Transverse colon (tissue), 4 donors: ENCODE data around the gene ATP9A. TPM values are rescaled to one million over a fixed set of nuclear protein-coding genes. Genes with fewer than 3 reads are reported as not detected.
"Not testable (repeated sequence)": the region's sequence is repeated elsewhere in the genome, so short reads cannot be mapped to it uniquely, and the experiment has no call there.

Source experiments
- DNase-seq: peaks from one replicate; pipeline ENCODE4 v3.0.0-alpha.2; 2019
- H3K27ac ChIP-seq, 4 donors: fragments of 200-600 bp; sonication (generic); 2 replicates each; pipeline ENCODE4 v1.5.1; 2016 to 2018; ENCODE audit warnings: inconsistent platforms in 4 of 4
- H3K27me3 ChIP-seq: fragments of 200-600 bp; sonication (generic); 2 replicates; pipeline ENCODE4 v1.5.1; 2017; ENCODE audit warnings: inconsistent platforms
- H3K36me3 ChIP-seq, 4 donors: fragments of 200-600 bp; sonication (generic); 2 replicates each; pipeline ENCODE4 v1.5.1; 2017 to 2019; ENCODE audit warnings: inconsistent platforms in 4 of 4
- H3K4me1 ChIP-seq, 4 donors: fragments of 200-600 bp; sonication (generic); 2 replicates each; pipeline ENCODE4 v1.5.1; 2017 to 2020; ENCODE audit warnings: inconsistent platforms in 4 of 4
- H3K4me3 ChIP-seq, 4 donors: fragments of 200-600 bp; sonication (generic); 1 replicate in 1 of 4; 2 replicates in 3 of 4; pipeline versions ENCODE4 v1.5.1 to v1.6.1; 2017 to 2019; ENCODE audit warnings: inconsistent platforms in 4 of 4
- H3K9me3 ChIP-seq, 2 donors: fragments of 200-600 bp; sonication (generic); 2 replicates each; pipeline ENCODE4 v1.5.1; 2017 to 2019; ENCODE audit warnings: inconsistent platforms in 2 of 2
- EP300 ChIP-seq: sonication (generic); formaldehyde crosslinking; IDR thresholded peaks from one replicate; pipeline ENCODE4 v1.6.1; 2017; ENCODE audit warnings: antibody characterized with exemption, low read depth
- POLR2A ChIP-seq: fragments of 450-650 bp; IDR thresholded peaks from one replicate; pipeline ENCODE4 v1.6.1; 2016; ENCODE audit warnings: antibody characterized with exemption, mild to moderate bottlenecking, moderate library complexity
- POLR2AphosphoS5 ChIP-seq, 3 donors: sonication (generic); formaldehyde crosslinking; IDR thresholded peaks; one replicate each; pipeline ENCODE4 v1.6.1; 2016; ENCODE audit warnings: antibody characterized with exemption in 3 of 3
- WGBS, 2 donors: methylation state at CpG; one replicate each; pipeline ENCODE4 v1.1.5; 2018; ENCODE audit warnings: low coverage in 1 of 2; 5-methylcytosine and 5-hydroxymethylcytosine counted together
- in situ Hi-C, 4 donors: fragments of 200-750 bp; cut with MboI; loops; one replicate each; pipeline versions ENCODE4 v1.15.0 to v1.15.1; 2017; ENCODE audit warnings: low sequenced_read_pairs in 3 of 4, low pct_ligation_motif_present in 1 of 4, low pct_unique_long_range_greater_than_20kb in 1 of 4
- intact Hi-C: fragments of 100-400 bp; cut with DNase I; formaldehyde crosslinking; loops from one replicate; pipeline ENCODE4 v1.15.1; 2023; ENCODE audit warnings: low total_unique reads
- total RNA-seq, 4 donors: library from RNA; depleted of rRNA; stranded (reverse); fragments of >200 nt; gene quantifications; one replicate each; pipeline ENCODE4 v1.1.0, GENCODE V29; 2016
- TF ChIP-seq, protein P1 (sequence below), 5 experiments: fragments of 200-600 bp in 3 of 5; fragments of 450-650 bp in 2 of 5; sonication (generic) in 3 of 5; IDR thresholded peaks; 1 replicate in 2 of 5; 2 replicates in 3 of 5; pipeline ENCODE4 v1.5.1; 2016 to 2017; ENCODE audit warnings: antibody characterized with exemption in 5 of 5, inconsistent platforms in 3 of 5, mild to moderate bottlenecking in 2 of 5, moderate library complexity in 1 of 5

Gene ATP9A
- total RNA-seq, 4 donors from 2014 or later: 66.3 to 93.0 (median 78.9) TPM

DNA sequence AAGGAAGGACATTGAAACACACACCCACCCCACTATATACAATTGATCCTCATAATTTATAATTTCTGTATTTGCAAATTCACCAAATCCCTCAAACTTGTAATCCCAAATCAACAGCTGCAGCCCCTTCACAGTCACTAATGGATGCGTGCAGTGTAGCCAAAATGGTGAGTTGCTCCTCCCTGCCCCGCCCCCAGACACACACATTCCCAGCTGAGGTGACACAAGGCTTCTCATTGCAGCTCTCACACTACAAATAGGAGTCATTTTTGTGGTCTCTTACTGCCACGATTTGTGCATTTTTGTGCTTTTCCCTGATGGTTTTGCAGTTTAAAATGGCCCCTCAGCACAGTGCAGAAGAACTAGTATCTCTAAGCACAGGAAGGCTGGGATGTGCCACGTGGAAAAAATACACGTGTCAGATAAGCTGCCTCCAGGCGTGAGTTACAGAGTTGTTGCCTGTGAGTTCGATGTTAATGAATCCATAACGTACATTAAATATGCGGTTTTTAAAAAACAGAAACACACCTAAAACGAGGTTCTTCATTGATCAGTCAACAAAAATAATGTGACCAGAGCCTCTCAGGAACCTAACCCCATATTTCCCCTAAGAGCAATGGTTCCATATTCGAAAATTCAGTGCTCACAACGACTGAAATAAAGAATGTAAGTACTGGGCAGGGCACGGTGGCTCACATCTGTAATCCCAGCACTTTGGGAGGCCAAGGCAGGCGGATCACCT, 8.2 kb downstream of the ATP9A start:
- TF ChIP-seq, protein P1, sequence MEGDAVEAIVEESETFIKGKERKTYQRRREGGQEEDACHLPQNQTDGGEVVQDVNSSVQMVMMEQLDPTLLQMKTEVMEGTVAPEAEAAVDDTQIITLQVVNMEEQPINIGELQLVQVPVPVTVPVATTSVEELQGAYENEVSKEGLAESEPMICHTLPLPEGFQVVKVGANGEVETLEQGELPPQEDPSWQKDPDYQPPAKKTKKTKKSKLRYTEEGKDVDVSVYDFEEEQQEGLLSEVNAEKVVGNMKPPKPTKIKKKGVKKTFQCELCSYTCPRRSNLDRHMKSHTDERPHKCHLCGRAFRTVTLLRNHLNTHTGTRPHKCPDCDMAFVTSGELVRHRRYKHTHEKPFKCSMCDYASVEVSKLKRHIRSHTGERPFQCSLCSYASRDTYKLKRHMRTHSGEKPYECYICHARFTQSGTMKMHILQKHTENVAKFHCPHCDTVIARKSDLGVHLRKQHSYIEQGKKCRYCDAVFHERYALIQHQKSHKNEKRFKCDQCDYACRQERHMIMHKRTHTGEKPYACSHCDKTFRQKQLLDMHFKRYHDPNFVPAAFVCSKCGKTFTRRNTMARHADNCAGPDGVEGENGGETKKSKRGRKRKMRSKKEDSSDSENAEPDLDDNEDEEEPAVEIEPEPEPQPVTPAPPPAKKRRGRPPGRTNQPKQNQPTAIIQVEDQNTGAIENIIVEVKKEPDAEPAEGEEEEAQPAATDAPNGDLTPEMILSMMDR (IDR thresholded peaks at IDR 0.05): no peak
- no peak for TF ChIP-seq POLR2AphosphoS5 (IDR thresholded peaks at IDR 0.05)
- TF ChIP-seq EP300: no peak
- TF ChIP-seq POLR2A: no peak
- peak overlapping the region in 2 of 4 donors; percentile 82 to 88 for H3K27ac ChIP-seq
- no peaks in the 10 kb centered on the region for H3K36me3 ChIP-seq
- WGBS, 2 donors: 86 to 88% methylated on average over 14 of the region's 14 CpGs
- in situ Hi-C loops: no loop called here
- no peak overlapping the region for H3K4me3 ChIP-seq
- H3K9me3 ChIP-seq: no peaks in the 10 kb centered on the region
- no peak for DNase-seq
- peaks cover 0 to 40% (median 18%) of the 10 kb centered on the region in 4 donors for H3K4me1 ChIP-seq
- H3K27me3 ChIP-seq: no peaks in the 10 kb centered on the region
- intact Hi-C loops: no loop called here

DNA sequence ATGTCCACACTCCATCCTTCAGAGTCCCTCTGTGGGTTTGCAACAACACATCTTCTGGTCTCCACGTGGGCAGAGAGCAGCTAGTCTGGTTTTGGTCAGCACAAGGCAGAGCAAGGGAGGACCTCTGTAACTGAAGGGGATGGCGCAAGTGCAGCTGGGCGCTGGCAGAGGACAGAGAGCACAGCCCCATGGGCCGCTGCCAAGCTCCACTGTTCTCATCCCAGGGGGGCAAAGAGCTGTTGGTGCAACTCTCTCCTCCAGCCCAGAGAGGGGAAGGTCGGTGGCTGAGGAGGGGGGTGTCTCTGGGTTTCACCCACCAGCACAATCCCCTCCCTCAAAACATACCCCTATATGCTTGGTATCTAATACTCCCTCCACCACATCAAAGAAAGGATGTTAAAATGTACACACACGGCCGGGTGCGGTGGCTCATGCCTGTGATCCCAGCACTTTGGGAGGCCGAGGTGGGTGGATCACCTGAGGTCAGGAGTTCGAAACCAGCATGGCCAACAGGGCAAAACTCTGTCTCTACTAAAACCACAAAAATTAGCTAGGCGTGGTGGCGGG, 9.1 kb downstream of the ATP9A start:
- intact Hi-C loops: no loop called here
- H3K27ac ChIP-seq: peak overlapping the region in 3 of 4 donors; percentile 21 to 42 (median 36)
- TF ChIP-seq EP300 (no peak), POLR2AphosphoS5 (IDR thresholded peaks at IDR 0.05) (no peak), POLR2A (no peak)
- TF ChIP-seq, protein P1 (IDR thresholded peaks at IDR 0.05): no peak
- 82 to 92% methylated on average over 2 to 12 of the region's 12 CpGs for WGBS, 2 donors
- H3K9me3 ChIP-seq: no peaks in the 10 kb centered on the region
- DNase-seq: no peak
- peaks cover 0 to 40% (median 18%) of the 10 kb centered on the region in 4 donors for H3K4me1 ChIP-seq
- no peak overlapping the region for H3K4me3 ChIP-seq
- no peaks in the 10 kb centered on the region for H3K36me3 ChIP-seq
- in situ Hi-C loops: no loop called here
- no peaks in the 10 kb centered on the region for H3K27me3 ChIP-seq

DNA sequence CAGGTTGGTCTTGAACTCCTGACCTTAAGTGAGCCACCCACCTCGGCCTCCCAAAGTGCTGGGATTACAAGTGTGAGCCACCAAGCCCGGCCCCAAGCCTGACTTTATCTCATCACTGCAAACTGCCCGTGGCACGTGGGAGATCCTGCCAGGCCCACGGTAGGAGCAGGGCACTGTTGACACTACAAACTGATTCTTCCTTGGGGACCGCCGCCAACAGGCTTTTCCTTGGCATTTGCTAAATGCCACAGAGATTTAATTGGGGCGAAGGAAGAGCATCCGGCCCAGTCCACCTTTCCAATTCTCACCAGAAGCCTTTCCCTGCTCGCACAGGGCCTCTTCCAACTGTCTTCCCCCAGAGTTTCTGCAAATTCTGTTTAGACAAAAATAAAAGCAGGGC, 11.0 kb downstream of the ATP9A start:
- Histone ChIP-seq H3K4me3 (no peak overlapping the region), H3K4me1 (peaks cover 12 to 44% (median 27%) of the 10 kb centered on the region in 4 donors), H3K36me3 (no peaks in the 10 kb centered on the region), H3K9me3 (no peaks in the 10 kb centered on the region), H3K27me3 (no peaks in the 10 kb centered on the region), H3K27ac (peak overlapping the region in 2 of 4 donors; percentile 9 to 42)
- 80 to 86% methylated on average over 2 to 10 of the region's 10 CpGs for WGBS, 2 donors
- intact Hi-C loops: no loop called here
- TF ChIP-seq EP300: no peak
- TF ChIP-seq, protein P1 (IDR thresholded peaks at IDR 0.05): no peak
- no peak for TF ChIP-seq POLR2AphosphoS5 (IDR thresholded peaks at IDR 0.05)
- TF ChIP-seq POLR2A: no peak
- no peak for DNase-seq
- in situ Hi-C loops: no loop called here

DNA sequence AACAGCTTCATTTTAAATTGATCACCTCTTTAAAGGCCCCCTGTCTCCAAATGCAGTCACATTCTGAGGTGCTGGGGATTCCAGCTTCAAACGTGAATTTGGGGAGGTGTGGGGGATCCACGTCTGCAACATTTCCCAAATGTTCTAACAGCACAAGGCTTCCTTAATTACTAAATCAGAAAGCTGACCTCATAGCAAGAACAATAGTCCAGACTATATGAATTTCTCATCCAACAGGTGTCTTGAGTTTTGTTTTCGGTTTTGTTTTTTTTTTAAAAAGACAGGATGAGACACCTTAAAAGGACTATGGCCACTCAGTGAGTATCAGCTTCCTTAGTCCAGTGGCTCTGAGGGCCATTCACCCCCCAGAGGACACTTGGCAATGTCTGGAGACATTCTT, 11.5 kb downstream of the ATP9A start:
- intact Hi-C loops (no loop called here), in situ Hi-C loops (no loop called here)
- Histone ChIP-seq H3K4me1 (peaks cover 13 to 44% (median 30%) of the 10 kb centered on the region in 4 donors), H3K27ac (no peak overlapping the region), H3K27me3 (no peaks in the 10 kb centered on the region), H3K9me3 (no peaks in the 10 kb centered on the region), H3K36me3 (no peaks in the 10 kb centered on the region), H3K4me3 (no peak overlapping the region)
- no peak for DNase-seq
- WGBS, 2 donors: 47 to 71% methylated on average over 3 of the region's 3 CpGs
- TF ChIP-seq POLR2A: no peak
- TF ChIP-seq EP300: no peak
- TF ChIP-seq, protein P1 (IDR thresholded peaks at IDR 0.05): no peak
- TF ChIP-seq POLR2AphosphoS5 (IDR thresholded peaks at IDR 0.05): no peak

DNA sequence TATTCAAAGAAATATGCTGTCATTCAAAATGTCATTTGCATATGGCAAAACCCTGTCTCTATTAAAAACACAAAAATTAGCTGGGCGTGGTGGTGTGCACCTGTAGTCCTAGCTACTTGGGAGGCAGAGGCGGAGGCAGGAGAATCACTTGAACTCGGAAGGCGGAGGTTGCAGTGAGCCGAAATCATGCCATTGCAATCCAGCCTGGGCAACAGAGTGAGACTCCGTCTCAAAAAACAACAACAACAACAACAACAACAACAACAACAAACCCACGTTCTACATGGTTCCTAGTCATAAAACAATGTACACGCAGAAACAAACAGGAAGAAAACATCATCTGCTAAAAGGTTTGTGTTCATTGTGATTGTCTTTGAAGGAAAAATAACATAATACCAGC, 15.0 kb downstream of the ATP9A start:
- intact Hi-C loops: not testable (repeated sequence)
- peak overlapping the region; percentile 73 to 82 (median 78) for H3K27ac ChIP-seq

More for the DNA sequence above, 15.0 kb downstream of the ATP9A start:
- in situ Hi-C loops, H3K9me3 ChIP-seq, H3K36me3 ChIP-seq, H3K27me3 ChIP-seq, H3K4me3 ChIP-seq, DNase-seq: not testable (repeated sequence)
- peaks cover 23 to 53% (median 37%) of the 10 kb centered on the region in 4 donors for H3K4me1 ChIP-seq
- WGBS, 2 donors: 75 to 87% methylated on average over 3 to 8 of the region's 8 CpGs
